Measurements from ENCODE around the gene RPS6KA3. TPM values are rescaled to one million over a fixed set of nuclear protein-coding genes. Genes with fewer than 3 reads are reported as not detected.
"Not testable (repeated sequence)": the region's sequence is repeated elsewhere in the genome, so short reads cannot be mapped to it uniquely, and the experiment has no call there.

Gene RPS6KA3
- total RNA-seq, 1 donor from 2014 or later = 21.8 TPM

DNA sequence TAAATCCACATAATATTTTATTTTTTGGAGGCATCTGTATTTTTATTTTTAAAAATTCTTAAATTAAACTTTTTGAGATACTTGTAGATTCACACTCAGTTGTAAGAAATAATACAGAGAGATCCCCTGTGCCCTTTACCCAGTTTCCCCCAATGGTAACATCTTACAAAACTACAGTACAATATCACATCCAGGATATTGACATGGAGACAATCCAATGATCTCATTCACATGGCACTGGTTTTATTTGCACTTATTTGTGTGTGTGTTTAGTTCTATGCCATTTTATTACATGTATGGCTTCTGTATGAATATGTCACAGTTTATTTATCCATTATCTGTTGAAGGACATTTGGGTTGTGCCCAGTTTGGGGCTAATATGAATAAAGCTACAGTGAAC, 89.6 kb downstream of the RPS6KA3 start:
- Mint-ChIP-seq H3K27me3 (ENCODE audit: unreplicated experiment) (no peaks in the 10 kb centered on the region), H3K27ac (ENCODE audit: unreplicated experiment) (no peak overlapping the region), H3K4me1 (ENCODE audit: unreplicated experiment) (no peaks in the 10 kb centered on the region), H3K36me3 (ENCODE audit: unreplicated experiment) (peaks cover 5% of the 10 kb centered on the region), H3K9me3 (ENCODE audit: unreplicated experiment) (peaks cover under 1% of the 10 kb centered on the region), H3K4me3 (ENCODE audit: unreplicated experiment) (no peak overlapping the region)
- TF ChIP-seq, protein P1, sequence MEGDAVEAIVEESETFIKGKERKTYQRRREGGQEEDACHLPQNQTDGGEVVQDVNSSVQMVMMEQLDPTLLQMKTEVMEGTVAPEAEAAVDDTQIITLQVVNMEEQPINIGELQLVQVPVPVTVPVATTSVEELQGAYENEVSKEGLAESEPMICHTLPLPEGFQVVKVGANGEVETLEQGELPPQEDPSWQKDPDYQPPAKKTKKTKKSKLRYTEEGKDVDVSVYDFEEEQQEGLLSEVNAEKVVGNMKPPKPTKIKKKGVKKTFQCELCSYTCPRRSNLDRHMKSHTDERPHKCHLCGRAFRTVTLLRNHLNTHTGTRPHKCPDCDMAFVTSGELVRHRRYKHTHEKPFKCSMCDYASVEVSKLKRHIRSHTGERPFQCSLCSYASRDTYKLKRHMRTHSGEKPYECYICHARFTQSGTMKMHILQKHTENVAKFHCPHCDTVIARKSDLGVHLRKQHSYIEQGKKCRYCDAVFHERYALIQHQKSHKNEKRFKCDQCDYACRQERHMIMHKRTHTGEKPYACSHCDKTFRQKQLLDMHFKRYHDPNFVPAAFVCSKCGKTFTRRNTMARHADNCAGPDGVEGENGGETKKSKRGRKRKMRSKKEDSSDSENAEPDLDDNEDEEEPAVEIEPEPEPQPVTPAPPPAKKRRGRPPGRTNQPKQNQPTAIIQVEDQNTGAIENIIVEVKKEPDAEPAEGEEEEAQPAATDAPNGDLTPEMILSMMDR (IDR thresholded peaks at IDR 0.05) = no peak
- DNase-seq (ENCODE audit: extremely low spot score, unreplicated experiment) = no peak

DNA sequence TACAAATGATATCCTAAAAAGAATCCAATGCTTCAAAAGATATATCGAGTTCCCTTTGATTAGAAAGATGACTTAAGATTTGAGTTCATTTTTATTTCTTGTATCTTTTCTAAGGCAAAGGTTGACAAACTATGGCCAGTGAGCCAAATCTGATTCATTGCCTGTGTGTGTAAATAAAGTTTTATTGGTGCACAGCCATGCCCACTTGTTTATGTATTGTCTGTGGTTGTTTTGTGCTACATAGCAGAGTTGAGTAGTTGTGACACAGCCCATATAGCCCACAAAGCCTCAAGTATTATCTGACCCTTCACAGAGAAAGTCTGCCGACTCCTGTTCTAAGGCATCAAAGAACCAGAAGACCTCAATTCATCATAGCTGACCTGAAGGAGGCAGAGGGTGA, 92.9 kb downstream of the RPS6KA3 start:
- peaks cover 1% of the 10 kb centered on the region for H3K36me3 Mint-ChIP-seq (ENCODE audit: unreplicated experiment)
- H3K9me3 Mint-ChIP-seq (ENCODE audit: unreplicated experiment) = no peaks in the 10 kb centered on the region
- TF ChIP-seq, protein P1 (IDR thresholded peaks at IDR 0.05) = no peak
- H3K4me3 Mint-ChIP-seq (ENCODE audit: unreplicated experiment) = no peak overlapping the region
- H3K27me3 Mint-ChIP-seq (ENCODE audit: unreplicated experiment) = no peaks in the 10 kb centered on the region
- H3K4me1 Mint-ChIP-seq (ENCODE audit: unreplicated experiment) = no peaks in the 10 kb centered on the region
- no peak for DNase-seq (ENCODE audit: extremely low spot score, unreplicated experiment)
- no peak overlapping the region for H3K27ac Mint-ChIP-seq (ENCODE audit: unreplicated experiment)

DNA sequence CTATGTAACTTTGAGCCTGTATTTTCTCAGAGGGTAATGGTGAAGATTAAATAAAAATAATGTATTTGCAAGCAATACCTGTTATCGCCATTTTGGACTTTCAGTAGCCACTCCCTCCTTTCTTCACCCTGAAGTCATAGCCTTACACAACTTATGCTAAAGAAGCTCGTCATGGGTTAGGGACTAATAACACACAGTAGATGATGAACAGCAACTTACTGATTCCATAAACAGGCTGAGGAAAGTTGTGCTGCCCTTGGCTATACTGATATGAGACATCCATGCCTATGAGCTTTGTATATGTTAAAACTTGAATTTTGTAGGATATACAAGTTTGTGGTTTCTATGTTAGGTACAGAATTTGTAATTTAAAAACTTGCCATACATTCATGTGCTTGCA, 93.4 kb downstream of the RPS6KA3 start:
- no peak for DNase-seq (ENCODE audit: extremely low spot score, unreplicated experiment)
- Mint-ChIP-seq H3K27me3 (ENCODE audit: unreplicated experiment) (no peaks in the 10 kb centered on the region), H3K4me1 (ENCODE audit: unreplicated experiment) (no peaks in the 10 kb centered on the region), H3K9me3 (ENCODE audit: unreplicated experiment) (peaks cover 2% of the 10 kb centered on the region), H3K27ac (ENCODE audit: unreplicated experiment) (no peak overlapping the region), H3K4me3 (ENCODE audit: unreplicated experiment) (no peak overlapping the region), H3K36me3 (ENCODE audit: unreplicated experiment) (peaks cover 2% of the 10 kb centered on the region)
- TF ChIP-seq, protein P1 (IDR thresholded peaks at IDR 0.05) = no peak

DNA sequence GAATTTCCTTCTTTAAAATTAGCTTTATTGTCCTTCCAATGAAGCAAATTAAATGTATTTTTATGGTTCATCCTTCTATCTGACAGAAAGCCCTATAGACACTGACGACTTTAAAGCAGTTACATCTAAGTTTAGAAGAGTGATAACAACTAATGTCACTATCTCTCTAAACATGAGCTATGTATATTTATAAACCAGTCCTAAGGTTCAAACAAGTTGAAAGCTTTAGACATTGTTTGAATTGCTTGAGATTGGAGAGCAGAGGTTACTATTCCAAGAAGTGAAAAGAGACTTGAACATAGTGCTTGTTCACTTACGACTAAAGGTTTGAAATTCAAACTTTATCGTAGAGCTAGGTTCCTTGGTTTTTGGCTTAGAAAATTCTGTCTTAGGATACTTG, 94.8 kb downstream of the RPS6KA3 start:
- Mint-ChIP-seq H3K27ac (ENCODE audit: unreplicated experiment) (no peak overlapping the region), H3K4me3 (ENCODE audit: unreplicated experiment) (no peak overlapping the region), H3K4me1 (ENCODE audit: unreplicated experiment) (no peaks in the 10 kb centered on the region), H3K27me3 (ENCODE audit: unreplicated experiment) (no peaks in the 10 kb centered on the region), H3K36me3 (ENCODE audit: unreplicated experiment) (peaks cover 7% of the 10 kb centered on the region), H3K9me3 (ENCODE audit: unreplicated experiment) (peaks cover 3% of the 10 kb centered on the region)
- DNase-seq (ENCODE audit: extremely low spot score, unreplicated experiment) = no peak
- TF ChIP-seq, protein P1 (IDR thresholded peaks at IDR 0.05) = no peak

DNA sequence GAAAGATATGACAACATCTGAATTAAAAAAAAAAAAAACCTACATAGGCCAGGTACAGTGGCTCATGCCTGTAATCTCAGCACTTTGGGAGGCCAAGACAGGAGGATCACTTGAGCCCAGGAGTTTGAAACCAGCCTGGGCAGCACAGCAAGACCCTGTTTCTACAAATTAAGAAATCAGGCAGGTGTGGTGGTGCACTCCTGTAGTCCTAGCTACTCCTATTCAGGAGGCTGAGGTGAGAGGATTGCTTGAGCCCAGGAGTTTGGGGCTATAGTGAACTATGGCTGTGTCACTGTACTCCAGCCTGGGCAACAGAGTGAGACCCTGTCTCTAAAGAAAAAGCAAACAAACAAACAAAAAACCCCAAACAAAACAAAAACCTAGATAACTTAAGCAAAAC, 104.2 kb downstream of the RPS6KA3 start:
- H3K9me3 Mint-ChIP-seq (ENCODE audit: unreplicated experiment); H3K27me3 Mint-ChIP-seq (ENCODE audit: unreplicated experiment); DNase-seq (ENCODE audit: extremely low spot score, unreplicated experiment); H3K36me3 Mint-ChIP-seq (ENCODE audit: unreplicated experiment); H3K4me3 Mint-ChIP-seq (ENCODE audit: unreplicated experiment); H3K4me1 Mint-ChIP-seq (ENCODE audit: unreplicated experiment); H3K27ac Mint-ChIP-seq (ENCODE audit: unreplicated experiment): not testable (repeated sequence)

DNA sequence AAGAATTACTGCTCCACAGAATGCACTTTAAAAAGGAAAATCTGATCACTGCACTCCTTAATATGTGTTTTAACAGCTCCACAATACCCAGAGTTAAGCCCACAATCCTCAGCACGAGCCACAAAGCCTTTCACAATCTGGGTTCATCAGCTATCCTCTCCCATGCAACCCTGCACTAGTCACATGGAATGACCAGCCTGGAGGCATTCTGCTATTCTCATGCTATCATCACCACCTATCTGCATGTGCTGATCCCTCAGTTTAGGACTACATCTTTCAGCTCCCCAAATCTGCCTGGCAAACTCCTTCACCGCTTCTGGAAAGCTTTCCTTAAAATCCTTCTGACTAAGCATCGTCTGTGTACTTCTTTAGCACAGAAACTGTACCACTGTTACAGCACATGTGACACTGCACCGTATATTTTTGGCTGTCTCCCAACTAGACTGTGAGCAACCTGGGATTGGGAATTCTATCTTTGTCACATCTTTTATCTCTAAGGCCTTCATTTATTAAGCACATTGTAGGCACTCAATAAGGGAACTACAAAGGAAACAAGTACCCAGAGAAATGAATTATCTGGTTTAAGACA, 106.8 kb downstream of the RPS6KA3 start:
- no peaks in the 10 kb centered on the region for H3K27me3 Mint-ChIP-seq (ENCODE audit: unreplicated experiment)
- H3K4me3 Mint-ChIP-seq (ENCODE audit: unreplicated experiment) = no peak overlapping the region
- peaks cover 7% of the 10 kb centered on the region for H3K9me3 Mint-ChIP-seq (ENCODE audit: unreplicated experiment)
- peaks cover 6% of the 10 kb centered on the region for H3K36me3 Mint-ChIP-seq (ENCODE audit: unreplicated experiment)
- H3K4me1 Mint-ChIP-seq (ENCODE audit: unreplicated experiment) = no peaks in the 10 kb centered on the region
- H3K27ac Mint-ChIP-seq (ENCODE audit: unreplicated experiment) = no peak overlapping the region
- TF ChIP-seq, protein P1 (IDR thresholded peaks at IDR 0.05) = no peak
- DNase-seq (ENCODE audit: extremely low spot score, unreplicated experiment) = no peak

All from osteocyte (in vitro differentiated cells).